NCI-H524 (cell line): ENCODE results near the gene PON3.
A peak's percentile ranks its signal among the peaks of the same experiment; 100 is the strongest.

ENCODE experiments used
- DNase-seq, 2 experiments: peaks; one replicate each; lab custom pipeline; 2025; lab: John Stamatoyannopoulos, UW

Gene PON3

GRCh38 chr7:95396136-95397032, at the start of gene PON3:
PON3 (minus strand) TSS chr7:95396375; CDS start chr7:95396350, 25 bp downstream.
- no peak for DNase-seq

DNA sequence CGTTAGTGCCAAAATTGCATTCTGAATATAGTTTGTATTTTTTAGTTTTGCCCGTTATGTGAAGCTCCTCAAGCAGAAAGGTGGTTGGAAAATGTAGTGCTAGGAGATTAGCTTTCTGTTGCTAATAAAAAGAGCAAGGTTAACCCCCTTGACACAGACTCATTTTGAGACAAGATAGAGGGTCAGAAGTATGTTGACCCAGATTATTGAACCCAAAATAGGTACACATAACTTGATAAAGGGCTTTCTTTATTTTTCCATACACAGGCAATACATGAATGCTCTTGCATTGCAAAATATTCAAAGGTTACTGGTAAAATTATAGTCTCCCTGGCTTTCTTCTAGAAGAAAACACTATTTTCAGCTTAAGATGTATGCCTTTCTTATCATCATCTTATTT, 48.6 kb upstream of the PON3 start:
- DNase-seq: no peak

DNA sequence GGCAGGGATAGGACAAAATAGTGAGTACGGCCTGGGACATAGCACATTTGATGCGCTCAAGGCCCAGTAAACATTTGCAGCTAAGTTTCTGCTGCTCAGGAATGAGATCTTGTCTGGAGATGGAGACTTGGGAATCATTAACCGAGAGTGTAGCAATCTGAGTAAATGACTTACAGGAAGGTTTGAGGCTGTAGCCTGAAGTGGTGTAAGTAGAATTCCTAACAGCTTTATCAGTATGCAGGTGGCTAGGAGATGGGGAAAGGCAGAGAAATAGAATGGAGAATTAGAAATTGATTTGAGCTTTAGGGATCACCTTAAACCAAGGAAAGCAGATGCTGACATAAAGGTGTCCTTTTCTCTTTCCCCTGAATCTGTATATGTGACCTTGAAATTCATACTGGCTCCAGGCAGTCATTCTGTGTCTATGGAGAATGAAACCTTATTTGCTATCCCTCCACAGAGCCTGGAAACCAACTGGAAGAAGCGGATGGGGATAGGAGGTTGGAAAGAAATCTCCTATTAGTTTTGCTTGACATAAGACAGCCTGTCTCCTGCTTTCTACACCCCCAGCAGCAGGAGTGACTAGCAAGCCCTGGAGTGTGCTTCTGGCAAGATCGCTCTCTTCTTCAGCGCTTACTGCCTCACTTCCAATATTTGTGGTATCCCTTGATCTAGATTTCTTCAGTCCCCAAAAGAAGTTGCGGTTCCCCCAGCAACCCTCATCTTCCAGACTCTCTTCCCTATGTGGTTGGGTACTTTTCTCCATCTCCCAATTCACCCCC, 45.1 kb upstream of the PON3 start:
- no peak for DNase-seq

GRCh38 chr7:95440394-95441038, 44.3 kb upstream of the PON3 start:
- no peak for DNase-seq

DNA sequence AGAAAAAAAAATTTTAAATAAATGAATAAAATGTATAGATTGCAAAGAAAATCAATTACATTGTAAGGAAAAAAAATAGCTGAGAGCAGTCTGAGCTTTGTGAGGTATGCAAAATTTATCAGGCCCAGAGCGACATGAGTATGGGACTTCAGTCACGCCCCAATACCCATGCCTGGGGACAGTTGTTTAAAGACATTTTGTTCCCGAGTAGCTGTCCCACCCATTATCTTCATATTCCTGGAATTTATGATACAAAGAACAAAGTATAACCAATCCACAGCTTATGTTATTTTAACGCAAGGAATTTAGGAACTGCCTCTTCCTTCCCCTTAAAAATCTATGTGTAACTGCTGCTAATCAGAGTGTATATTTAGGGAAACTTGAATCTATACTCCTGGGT, 40.2 kb upstream of the PON3 start:
- no peak for DNase-seq

GRCh38 chr7:95435422-95435780, 39.2 kb upstream of the PON3 start:
- DNase-seq: no peak

DNA sequence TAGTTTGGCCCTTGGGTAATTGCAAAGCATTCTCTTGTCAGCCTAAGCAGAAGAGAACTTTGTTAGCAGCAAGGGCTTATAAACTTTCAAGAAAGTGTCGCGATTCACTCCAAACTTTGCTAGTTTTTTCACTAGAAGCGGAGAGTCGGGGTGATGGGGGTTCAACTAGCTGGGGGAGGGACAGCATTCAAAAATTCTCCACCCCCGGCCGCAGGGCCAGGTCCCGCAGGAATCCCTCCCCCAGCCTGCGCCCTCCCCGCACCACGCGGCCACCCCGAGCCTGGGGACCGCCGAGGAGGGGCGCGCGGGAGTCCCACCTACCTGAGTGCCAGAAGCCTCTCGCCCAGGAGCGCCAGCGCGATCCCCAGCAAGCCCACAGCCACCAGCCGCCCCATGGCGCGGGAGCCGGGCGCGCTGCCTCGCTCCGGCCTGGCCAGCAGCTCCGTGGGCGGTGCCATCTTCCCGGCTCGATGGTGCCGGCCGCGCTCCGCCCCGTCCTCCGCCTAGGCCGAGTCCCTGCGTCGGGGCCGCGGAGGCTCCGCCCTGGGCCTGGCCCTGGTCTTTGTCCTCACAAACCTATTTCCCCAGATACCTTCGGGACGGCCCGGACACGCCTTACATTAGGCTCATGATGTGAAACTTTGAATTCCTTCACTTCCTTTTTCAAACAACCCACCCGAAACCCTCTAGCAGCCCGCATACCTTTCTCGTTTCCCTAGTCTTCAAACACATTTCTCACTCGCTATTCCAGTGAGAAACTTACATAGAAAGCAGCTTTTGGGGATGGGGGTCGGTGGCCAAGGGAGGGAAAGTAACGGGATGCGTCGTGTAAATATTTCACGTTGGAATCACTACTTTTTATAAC, 38.6 kb upstream of the PON3 start, which contains the start of gene PON2:
Gene PON2, minus strand, starts transcription at position 472 of the 865 bp plus-strand sequence. Its CDS starts 77 bp downstream, at position 395.
- peak in 1 of 2 experiments; percentile 50 for DNase-seq

DNA sequence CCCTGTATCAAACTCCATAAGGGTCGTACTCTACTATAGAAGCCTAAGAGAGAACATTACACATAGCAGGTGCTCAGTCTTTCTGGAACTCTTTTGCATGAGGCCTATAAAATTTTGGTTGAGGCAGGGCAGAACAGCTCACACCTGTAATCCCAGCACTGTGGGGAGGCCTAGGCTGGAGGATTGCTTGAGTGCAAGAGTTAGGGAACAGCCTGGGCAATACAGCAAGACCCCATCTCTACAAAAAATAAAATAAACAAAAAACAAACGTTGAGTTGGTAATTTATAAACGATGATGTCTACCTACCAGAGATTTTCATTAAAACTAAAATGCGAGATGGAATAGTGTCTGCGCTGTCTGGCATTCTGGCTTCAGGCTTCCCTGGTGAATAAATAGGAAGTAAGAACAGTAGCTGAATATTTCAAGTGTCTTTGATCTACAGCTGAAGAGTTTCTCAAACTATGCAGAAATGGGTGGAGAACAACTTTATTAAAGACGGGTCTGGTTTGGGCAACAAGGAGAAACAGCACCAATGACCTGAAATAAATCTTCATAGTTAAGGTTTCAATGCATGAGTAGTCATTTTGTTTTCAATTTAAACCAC, 37.9 kb upstream of the PON3 start:
- DNase-seq: no peak

GRCh38 chr7:95433129-95433528, 37.0 kb upstream of the PON3 start:
- DNase-seq: no peak

GRCh38 chr7:95432606-95433005, 36.4 kb upstream of the PON3 start:
- DNase-seq: no peak

- no peak for DNase-seq
Observed at GRCh38 chr7:95430864-95431263, 34.7 kb upstream of the PON3 start.

- DNase-seq: no peak
Observed at GRCh38 chr7:95429241-95429990, 33.2 kb upstream of the PON3 start.

DNA sequence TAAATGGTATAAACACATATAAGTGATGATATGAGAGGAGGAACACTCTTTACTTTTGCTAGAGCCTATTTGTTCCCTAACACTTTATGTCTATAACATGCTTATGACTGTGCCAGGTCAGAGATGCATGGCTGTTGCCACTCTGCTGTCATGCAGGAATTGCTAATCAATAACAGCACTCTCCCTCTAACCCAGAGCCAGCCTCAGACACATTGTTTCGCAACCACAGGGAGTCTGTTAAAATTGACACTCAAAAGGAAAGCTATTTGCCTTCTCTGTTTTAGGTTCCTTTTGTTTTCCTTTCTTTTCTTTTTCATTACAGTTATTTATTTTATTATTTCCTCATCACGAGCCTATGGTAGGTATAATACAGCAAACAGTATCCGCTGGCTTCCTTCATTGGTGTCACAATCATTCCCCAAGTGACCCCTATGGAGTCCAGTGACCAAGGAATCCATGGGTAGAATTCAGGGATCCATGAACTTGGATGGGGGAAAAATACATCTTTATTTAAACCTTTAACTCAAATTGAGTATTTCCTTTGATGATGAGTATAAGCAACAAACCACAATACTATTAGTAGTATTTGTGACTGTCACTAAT, 31.8 kb upstream of the PON3 start:
- DNase-seq: no peak

GRCh38 chr7:95427166-95427565, 31.0 kb upstream of the PON3 start:
- DNase-seq: no peak

DNA sequence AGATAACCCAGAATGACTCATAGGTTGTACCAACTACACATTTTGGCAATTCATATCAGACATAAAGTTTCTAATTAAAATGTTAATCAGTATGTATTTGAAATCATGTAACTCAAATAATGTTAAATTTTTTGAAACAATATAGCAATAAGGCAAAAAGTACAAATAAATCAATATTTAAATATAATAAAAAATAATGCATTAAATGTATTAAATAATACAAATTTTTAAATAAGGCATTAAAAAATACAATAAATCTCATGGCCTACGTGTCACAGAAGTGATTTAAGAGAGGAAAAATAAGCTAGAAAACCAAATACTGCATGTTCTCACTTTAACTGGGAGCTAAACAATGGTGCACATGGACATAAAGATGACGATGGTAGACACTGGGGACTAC, 29.5 kb upstream of the PON3 start:
- no peak for DNase-seq

DNA sequence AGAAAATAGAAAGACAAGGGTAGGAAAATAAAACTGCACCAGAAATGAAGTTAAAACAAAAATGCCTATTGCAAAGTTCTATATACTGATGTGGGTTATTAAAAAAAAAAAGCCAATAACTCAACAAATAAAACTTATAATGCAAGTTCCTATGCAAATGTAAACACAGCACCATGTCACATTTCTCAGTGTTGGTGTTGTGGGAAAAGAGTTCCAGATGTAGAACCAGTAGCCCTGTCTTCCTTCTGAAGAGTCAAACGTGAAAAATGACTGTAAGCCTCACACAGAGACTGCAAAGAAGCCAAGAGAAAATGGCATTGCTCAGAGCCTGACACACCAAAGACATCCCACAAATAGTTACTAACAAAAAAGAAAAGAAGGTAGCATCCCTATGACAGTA, 28.5 kb upstream of the PON3 start:
- DNase-seq: no peak

DNA sequence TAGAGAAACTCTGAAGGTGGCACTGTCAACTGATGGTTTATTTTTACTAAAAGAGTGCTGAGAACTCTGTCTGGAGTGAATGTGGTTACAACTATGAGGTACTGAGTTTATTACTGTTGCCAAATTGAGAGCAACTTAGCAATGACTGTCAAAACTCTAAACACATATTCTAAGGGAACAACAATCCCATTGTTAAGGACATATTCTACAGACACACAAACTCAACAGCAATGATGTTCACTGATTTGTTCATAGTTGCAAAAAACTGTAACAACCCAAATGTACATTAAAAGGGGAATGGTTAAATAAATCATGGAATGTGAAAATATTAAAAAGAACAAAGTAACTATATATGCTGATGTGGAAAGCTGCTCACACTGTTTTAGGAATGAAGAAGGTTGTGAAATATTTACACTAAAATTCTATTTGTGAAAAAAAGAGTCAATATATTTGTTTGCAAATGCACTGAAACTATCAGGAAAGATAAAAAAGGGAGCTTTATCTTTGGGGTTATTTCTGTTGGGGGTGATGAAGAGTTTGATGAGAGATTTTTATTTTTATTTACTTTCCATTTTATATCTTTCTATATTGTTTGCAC, 25.8 kb upstream of the PON3 start:
- DNase-seq: no peak

- DNase-seq: peak; percentile 82 to 88
Observed at GRCh38 chr7:95421000-95421846, 25.0 kb upstream of the PON3 start.

- DNase-seq: no peak
Observed at GRCh38 chr7:95412075-95412474, 15.9 kb upstream of the PON3 start.
